HG02623 (cell line): ENCODE measurements around the gene ADSS1.
A peak's percentile ranks its signal among the peaks of the same experiment; 100 is the strongest.

Experiments
- ATAC-seq: cut with Tn5 transposase; IDR thresholded peaks from one replicate; pipeline ENCODE4 v1.9.1; 2021; ENCODE audit warnings: moderate library complexity; ENCODE audit not compliant: unreplicated experiment

The ADSS1 gene

GRCh38 chr14:104791425-104791824, 67.4 kb downstream of the ADSS1 start:
- ATAC-seq: no peak

- no peak for ATAC-seq
Observed at GRCh38 chr14:104792101-104792884, 68.3 kb downstream of the ADSS1 start.

GRCh38 chr14:104792945-104793702, 69.1 kb downstream of the ADSS1 start:
- ATAC-seq: no peak

GRCh38 chr14:104793703-104793959, 69.6 kb downstream of the ADSS1 start:
- no peak for ATAC-seq

GRCh38 chr14:104794099-104794498, 70.1 kb downstream of the ADSS1 start:
- ATAC-seq: no peak

GRCh38 chr14:104794631-104794992, 70.6 kb downstream of the ADSS1 start:
- ATAC-seq: no peak

- peak; percentile 28 for ATAC-seq
Observed at GRCh38 chr14:104794993-104795780, 71.2 kb downstream of the ADSS1 start, which contains the start of gene AKT1. AKT1 (minus strand) TSS chr14:104795748; CDS start chr14:104792643, 3,105 bp downstream.

GRCh38 chr14:104795781-104796686, 72.0 kb downstream of the ADSS1 start:
- ATAC-seq: peak; percentile 25

GRCh38 chr14:104796687-104797081, 72.7 kb downstream of the ADSS1 start:
- no peak for ATAC-seq
